T47D (cell line): ENCODE measurements around the gene TCHH.

ENCODE experiments used
- DNase-seq, 2 experiments: peaks; one replicate each; pipeline versions ENCODE4 v3.0.0 to v3.0.0-alpha.2; 2011 to 2012; ENCODE audit warnings: low read depth in 1 of 2, low spot score in 1 of 2
- JUND ChIP-seq: IDR thresholded peaks from 2 replicates; pipeline ENCODE4 v1.6.1; 2012; ENCODE audit warnings: low read depth
- in situ Hi-C: cut with HindIII; loops from 2 replicates; pipeline ENCODE4 v1.10.0; 2016; ENCODE audit warnings: low sequenced_read_pairs, low pct_unique_long_range_greater_than_20kb

The TCHH gene

DNA sequence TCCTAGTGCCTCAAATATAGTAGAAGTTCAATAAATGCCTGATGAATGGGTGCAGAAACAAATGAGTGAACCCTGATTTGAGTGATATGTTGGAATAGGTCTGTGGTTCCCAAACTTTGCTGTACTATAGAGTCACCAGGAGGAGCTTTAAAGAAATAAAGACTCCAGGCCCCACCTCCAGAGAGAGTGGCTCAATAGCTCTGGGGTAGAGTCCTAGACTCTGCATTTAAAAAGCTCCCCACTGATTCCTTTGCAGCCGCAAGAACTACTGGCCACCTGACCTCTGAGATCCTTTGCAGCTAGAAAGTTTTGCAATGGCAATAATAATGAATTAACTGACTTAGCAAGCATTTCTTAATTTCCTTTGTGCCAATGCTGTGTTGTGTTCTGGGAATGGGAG, 47.3 kb downstream of the TCHH start:
- DNase-seq = no peak
- no peak for TF ChIP-seq JUND
- in situ Hi-C loops = no loop called here

DNA sequence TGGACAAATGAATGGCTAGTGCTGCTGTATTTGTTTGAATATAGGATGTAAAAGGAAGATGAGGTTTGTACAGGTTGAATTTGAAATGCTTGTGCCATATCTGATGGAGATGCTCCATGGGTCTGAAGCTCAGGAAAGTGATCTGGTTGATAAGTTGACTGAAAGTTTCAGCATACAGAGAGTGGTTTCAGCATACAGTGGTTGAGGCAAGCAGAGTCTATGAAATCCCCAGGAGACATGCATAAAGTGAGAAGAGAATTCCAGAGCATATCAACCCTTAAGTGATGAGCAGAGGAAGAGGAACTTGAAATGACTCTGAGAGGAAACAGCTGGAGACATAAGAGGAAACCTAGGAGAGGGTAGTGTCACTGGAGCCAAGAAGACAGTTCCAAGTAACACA, 48.1 kb downstream of the TCHH start:
- in situ Hi-C loops = no loop called here
- no peak for DNase-seq
- TF ChIP-seq JUND = no peak

DNA sequence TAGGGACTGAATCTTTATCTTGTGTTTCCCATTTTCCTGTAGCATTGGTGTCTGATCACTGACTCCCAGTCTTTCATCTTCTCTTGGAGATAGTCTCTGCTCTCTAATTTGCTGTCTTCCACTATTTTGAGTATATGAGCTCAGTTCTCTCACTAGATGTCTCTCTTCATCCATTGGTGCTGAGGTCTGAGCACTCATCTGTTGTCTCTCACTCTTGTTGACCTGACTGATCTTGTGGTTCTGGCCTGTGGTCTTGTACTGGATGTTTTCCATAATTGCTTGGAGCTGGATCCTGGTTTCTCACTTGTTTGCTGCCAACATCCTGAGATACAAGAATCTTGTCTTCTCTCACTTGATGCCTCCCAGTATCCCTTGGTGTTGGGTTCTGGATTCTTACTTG, 53.3 kb downstream of the TCHH start:
- DNase-seq = no peak
- TF ChIP-seq JUND = no peak
- in situ Hi-C loops = no loop called here
